ENCODE measurements around the gene RHBDL1.

DNA sequence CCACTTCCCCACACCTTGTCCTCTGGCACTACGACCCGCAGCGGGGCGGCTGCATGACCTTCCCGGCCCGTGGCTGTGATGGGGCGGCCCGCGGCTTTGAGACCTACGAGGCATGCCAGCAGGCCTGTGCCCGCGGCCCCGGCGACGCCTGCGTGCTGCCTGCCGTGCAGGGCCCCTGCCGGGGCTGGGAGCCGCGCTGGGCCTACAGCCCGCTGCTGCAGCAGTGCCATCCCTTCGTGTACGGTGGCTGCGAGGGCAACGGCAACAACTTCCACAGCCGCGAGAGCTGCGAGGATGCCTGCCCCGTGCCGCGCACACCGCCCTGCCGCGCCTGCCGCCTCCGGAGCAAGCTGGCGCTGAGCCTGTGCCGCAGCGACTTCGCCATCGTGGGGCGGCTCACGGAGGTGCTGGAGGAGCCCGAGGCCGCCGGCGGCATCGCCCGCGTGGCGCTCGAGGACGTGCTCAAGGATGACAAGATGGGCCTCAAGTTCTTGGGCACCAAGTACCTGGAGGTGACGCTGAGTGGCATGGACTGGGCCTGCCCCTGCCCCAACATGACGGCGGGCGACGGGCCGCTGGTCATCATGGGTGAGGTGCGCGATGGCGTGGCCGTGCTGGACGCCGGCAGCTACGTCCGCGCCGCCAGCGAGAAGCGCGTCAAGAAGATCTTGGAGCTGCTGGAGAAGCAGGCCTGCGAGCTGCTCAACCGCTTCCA lies 42.0 kb upstream of the RHBDL1 start:
- TF ChIP-seq, protein P1, sequence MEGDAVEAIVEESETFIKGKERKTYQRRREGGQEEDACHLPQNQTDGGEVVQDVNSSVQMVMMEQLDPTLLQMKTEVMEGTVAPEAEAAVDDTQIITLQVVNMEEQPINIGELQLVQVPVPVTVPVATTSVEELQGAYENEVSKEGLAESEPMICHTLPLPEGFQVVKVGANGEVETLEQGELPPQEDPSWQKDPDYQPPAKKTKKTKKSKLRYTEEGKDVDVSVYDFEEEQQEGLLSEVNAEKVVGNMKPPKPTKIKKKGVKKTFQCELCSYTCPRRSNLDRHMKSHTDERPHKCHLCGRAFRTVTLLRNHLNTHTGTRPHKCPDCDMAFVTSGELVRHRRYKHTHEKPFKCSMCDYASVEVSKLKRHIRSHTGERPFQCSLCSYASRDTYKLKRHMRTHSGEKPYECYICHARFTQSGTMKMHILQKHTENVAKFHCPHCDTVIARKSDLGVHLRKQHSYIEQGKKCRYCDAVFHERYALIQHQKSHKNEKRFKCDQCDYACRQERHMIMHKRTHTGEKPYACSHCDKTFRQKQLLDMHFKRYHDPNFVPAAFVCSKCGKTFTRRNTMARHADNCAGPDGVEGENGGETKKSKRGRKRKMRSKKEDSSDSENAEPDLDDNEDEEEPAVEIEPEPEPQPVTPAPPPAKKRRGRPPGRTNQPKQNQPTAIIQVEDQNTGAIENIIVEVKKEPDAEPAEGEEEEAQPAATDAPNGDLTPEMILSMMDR (IDR thresholded peaks at IDR 0.05), result no peak
- no peak for TF ChIP-seq ZFX (IDR thresholded peaks at IDR 0.05; ENCODE audit: borderline replicate concordance)

Measured in 22Rv1 (cell line).